DOHH2 (cell line): ENCODE results near the gene SEC61A1.

Experiments used
- EZH2phosphoT487 ChIP-seq: fragments of 200-600 bp; sonication (generic); IDR thresholded peaks from 2 replicates; pipeline ENCODE4 v1.6.1; 2017; ENCODE audit warnings: borderline replicate concordance, mild to moderate bottlenecking, antibody characterized with exemption, low read length, moderate library complexity, mixed read lengths
- TF ChIP-seq, protein P1 (sequence below): fragments of 200-600 bp; sonication (generic); IDR thresholded peaks from one replicate; pipeline ENCODE4 v1.5.1; 2014; ENCODE audit warnings: antibody characterized with exemption, mild to moderate bottlenecking, low read depth, low read length; ENCODE audit not compliant: poor library complexity, severe bottlenecking

DNA sequence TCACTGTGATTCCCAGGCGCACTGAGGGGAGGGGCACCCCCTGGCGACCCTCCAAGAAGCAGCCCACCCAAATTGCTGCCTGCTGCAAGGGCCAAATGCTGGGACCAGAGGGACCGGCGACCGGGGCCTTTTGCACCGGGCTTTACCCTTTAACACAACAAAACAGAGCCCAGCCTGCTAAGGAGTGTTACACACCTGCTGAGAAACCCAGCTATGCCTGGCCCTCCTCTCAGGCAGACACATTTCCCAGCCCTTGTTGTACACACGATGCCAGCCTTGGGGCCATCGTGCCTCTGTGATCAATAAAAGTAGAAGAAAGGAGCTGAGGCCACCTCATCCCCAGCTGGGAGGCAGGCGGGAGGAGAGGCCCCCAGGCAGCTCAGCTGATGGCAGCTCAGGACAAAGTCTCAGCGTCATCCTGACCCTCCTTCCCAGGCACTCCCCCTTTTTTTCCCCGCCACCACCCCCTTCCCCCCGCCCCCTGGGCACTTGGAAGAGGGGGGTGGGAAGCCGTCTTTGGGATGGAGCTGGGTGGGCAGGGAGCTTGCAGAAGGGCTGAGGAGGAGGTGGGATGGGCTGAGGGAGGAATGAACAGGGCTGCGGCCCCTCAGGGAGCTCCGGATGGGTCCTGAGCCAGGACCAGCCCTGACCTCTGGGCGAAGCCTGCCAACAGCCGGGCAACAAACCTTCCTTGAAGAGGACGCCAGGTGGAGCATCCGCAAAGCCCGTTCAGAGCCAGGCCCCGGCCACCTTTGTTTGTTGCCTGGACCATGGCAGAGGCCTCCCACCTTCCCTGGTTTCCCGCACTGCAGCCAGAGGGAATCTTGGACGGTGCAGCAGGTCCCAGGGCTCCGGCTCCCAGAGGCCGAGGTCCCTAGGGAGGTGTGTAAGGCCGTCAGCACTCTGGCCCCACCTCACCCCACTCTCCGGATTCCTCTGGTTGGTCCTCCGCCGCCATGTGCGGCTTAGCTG lies 45.9 kb upstream of the SEC61A1 start:
- TF ChIP-seq, protein P1, sequence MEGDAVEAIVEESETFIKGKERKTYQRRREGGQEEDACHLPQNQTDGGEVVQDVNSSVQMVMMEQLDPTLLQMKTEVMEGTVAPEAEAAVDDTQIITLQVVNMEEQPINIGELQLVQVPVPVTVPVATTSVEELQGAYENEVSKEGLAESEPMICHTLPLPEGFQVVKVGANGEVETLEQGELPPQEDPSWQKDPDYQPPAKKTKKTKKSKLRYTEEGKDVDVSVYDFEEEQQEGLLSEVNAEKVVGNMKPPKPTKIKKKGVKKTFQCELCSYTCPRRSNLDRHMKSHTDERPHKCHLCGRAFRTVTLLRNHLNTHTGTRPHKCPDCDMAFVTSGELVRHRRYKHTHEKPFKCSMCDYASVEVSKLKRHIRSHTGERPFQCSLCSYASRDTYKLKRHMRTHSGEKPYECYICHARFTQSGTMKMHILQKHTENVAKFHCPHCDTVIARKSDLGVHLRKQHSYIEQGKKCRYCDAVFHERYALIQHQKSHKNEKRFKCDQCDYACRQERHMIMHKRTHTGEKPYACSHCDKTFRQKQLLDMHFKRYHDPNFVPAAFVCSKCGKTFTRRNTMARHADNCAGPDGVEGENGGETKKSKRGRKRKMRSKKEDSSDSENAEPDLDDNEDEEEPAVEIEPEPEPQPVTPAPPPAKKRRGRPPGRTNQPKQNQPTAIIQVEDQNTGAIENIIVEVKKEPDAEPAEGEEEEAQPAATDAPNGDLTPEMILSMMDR: no peak
- TF ChIP-seq EZH2phosphoT487: no peak
